GM23248 (cell line): ENCODE data around the gene ARMC10. TPM values are rescaled to one million over a fixed set of nuclear protein-coding genes. Genes with fewer than 3 reads are reported as not detected.

ENCODE experiments used
- DNase-seq: peaks from one replicate; pipeline ENCODE4 v3.0.0-alpha.2; 2015
- H2AFZ ChIP-seq: fragments of 200-600 bp; sonication (generic); 2 replicates; pipeline ENCODE4 v1.6.1; 2016; ENCODE audit warnings: antibody characterized with exemption
- H3F3A ChIP-seq: fragments of 200-600 bp; sonication (generic); 2 replicates; pipeline ENCODE4 v1.6.1; 2016; ENCODE audit warnings: mild to moderate bottlenecking, antibody characterized with exemption, mixed run types; ENCODE audit not compliant: insufficient read depth
- H3K27ac ChIP-seq: fragments of 200-600 bp; sonication (generic); 2 replicates; pipeline ENCODE4 v1.5.1; 2016; ENCODE audit warnings: mild to moderate bottlenecking
- H3K27me3 ChIP-seq: fragments of 200-600 bp; sonication (generic); replicated peaks from 2 replicates; pipeline ENCODE4 v1.6.1; 2016; ENCODE audit warnings: mild to moderate bottlenecking; ENCODE audit not compliant: insufficient read depth
- H3K36me3 ChIP-seq: fragments of 200-600 bp; sonication (generic); 2 replicates; pipeline ENCODE4 v1.6.1; 2016; ENCODE audit warnings: low read depth, mild to moderate bottlenecking
- H3K4me1 ChIP-seq: fragments of 200-600 bp; sonication (generic); 2 replicates; pipeline ENCODE4 v1.6.1; 2016; ENCODE audit warnings: mild to moderate bottlenecking; ENCODE audit not compliant: insufficient read depth
- H3K4me2 ChIP-seq: fragments of 200-600 bp; sonication (generic); one replicate; pipeline ENCODE4 v1.6.1; 2016; ENCODE audit warnings: mild to moderate bottlenecking; ENCODE audit not compliant: unreplicated experiment
- H3K4me3 ChIP-seq: fragments of 200-600 bp; sonication (generic); 2 replicates; pipeline ENCODE4 v1.5.1; 2016; ENCODE audit warnings: mild to moderate bottlenecking
- H3K79me2 ChIP-seq: fragments of 200-600 bp; sonication (generic); 2 replicates; pipeline ENCODE4 v1.6.1; 2016; ENCODE audit warnings: mild to moderate bottlenecking; ENCODE audit not compliant: insufficient read depth
- H3K9ac ChIP-seq: fragments of 200-600 bp; sonication (generic); 2 replicates; pipeline ENCODE4 v1.6.1; 2016; ENCODE audit warnings: mild to moderate bottlenecking
- H3K9me2 ChIP-seq: fragments of 200-600 bp; sonication (generic); 2 replicates; pipeline ENCODE4 v1.6.1; 2016; ENCODE audit warnings: mixed run types, mild to moderate bottlenecking, moderate library complexity; ENCODE audit not compliant: insufficient read depth
- H3K9me3 ChIP-seq: fragments of 200-600 bp; sonication (generic); one replicate; pipeline ENCODE4 v1.6.1; 2017; ENCODE audit warnings: low read depth
- H4K20me1 ChIP-seq: fragments of 200-600 bp; sonication (generic); 2 replicates; pipeline ENCODE4 v1.6.0; 2016; ENCODE audit not compliant: insufficient read depth
- EZH2 ChIP-seq: fragments of 200-600 bp; sonication (generic); IDR thresholded peaks from 2 replicates; pipeline ENCODE4 v1.6.1; 2018; ENCODE audit warnings: antibody characterized with exemption, mild to moderate bottlenecking; ENCODE audit not compliant: insufficient read depth, poor library complexity, severe bottlenecking
- EZH2phosphoT487 ChIP-seq: fragments of 200-600 bp; sonication (generic); IDR thresholded peaks from 2 replicates; pipeline ENCODE4 v1.6.1; 2018; ENCODE audit warnings: antibody characterized with exemption, moderate library complexity, mild to moderate bottlenecking, low read depth; ENCODE audit not compliant: insufficient read depth
- WGBS, 2 experiments: methylation state at CpG; one replicate each; pipeline ENCODE4 v1.1.6; 2015 to 2017; ENCODE audit warnings: low lambda C conversion rate in 2 of 2, low coverage in 1 of 2; ENCODE audit errors: missing lambda C conversion rate in 2 of 2; 5-methylcytosine and 5-hydroxymethylcytosine counted together
- in situ Hi-C: fragments of 300-500 bp; cut with MboI; formaldehyde crosslinking; loops from 2 replicates; pipeline ENCODE4 v1.15.0; 2020
- polyA plus RNA-seq: library from polyadenylated mRNA; unstranded; fragments of >200 nt; fragmentation: Nextera tagmentation; extraction: Ambion mirVana; gene quantifications from 2 replicates; pipeline ENCODE4 v1.2.1, GENCODE V29; 2016
- total RNA-seq: library from RNA; depleted of rRNA; stranded (reverse); fragments of >200 nt; shearing (Covaris generic); gene quantifications from 2 replicates; pipeline ENCODE4 v1.2.3, GENCODE V29; 2014

Gene ARMC10
- total and polyA plus RNA-seq, 2 experiments from 2014 or later = 39.2 to 41.9 TPM

GRCh38 chr7:103117465-103117864 is 42.5 kb downstream of the ARMC10 start:
- no peaks in the 10 kb centered on the region for H3K79me2 ChIP-seq
- H3K9me3 ChIP-seq = no peaks in the 10 kb centered on the region
- H3K9me2 ChIP-seq = no peaks in the 10 kb centered on the region
- 94 to 96% methylated on average over 2 of the region's 2 CpGs for WGBS, 2 experiments
- no peak overlapping the region for H3K9ac ChIP-seq
- peaks cover 15% of the 10 kb centered on the region for H3K4me1 ChIP-seq
- H2AFZ ChIP-seq = no peak overlapping the region
- no peak overlapping the region for H3K27ac ChIP-seq
- H4K20me1 ChIP-seq = no peaks in the 10 kb centered on the region
- no peaks in the 10 kb centered on the region for H3K27me3 ChIP-seq
- H3K4me2 ChIP-seq = no peak overlapping the region
- 0 out of 2 replicates have a peak, but pooled peaks cover 5% of the 10 kb centered on the region for H3K36me3 ChIP-seq
- in situ Hi-C loops = no loop called here
- no peak for DNase-seq
- H3F3A ChIP-seq = peaks cover 14% of the 10 kb centered on the region
- no peak overlapping the region for H3K4me3 ChIP-seq
- TF ChIP-seq EZH2phosphoT487 = no peak
- no peak for TF ChIP-seq EZH2

GRCh38 chr7:103119791-103120291 is 44.9 kb downstream of the ARMC10 start:
- no peaks in the 10 kb centered on the region for H3F3A ChIP-seq
- no peak overlapping the region for H3K9ac ChIP-seq
- H2AFZ ChIP-seq = no peak overlapping the region
- no peak overlapping the region for H3K27ac ChIP-seq
- 94 to 96% methylated on average over 11 of the region's 11 CpGs for WGBS, 2 experiments
- no peak overlapping the region for H3K4me3 ChIP-seq
- no peaks in the 10 kb centered on the region for H3K9me3 ChIP-seq
- H3K27me3 ChIP-seq = no peaks in the 10 kb centered on the region
- in situ Hi-C loops = no loop called here
- H3K9me2 ChIP-seq = no peaks in the 10 kb centered on the region
- H4K20me1 ChIP-seq = no peaks in the 10 kb centered on the region
- 0 out of 2 replicates have a peak, but pooled peaks cover 5% of the 10 kb centered on the region for H3K36me3 ChIP-seq
- no peak for DNase-seq
- H3K79me2 ChIP-seq = no peaks in the 10 kb centered on the region
- H3K4me2 ChIP-seq = no peak overlapping the region
- TF ChIP-seq EZH2phosphoT487 = no peak
- TF ChIP-seq EZH2 = no peak
- H3K4me1 ChIP-seq = no peaks in the 10 kb centered on the region

- in situ Hi-C loops = no loop called here
- no peak overlapping the region for H2AFZ ChIP-seq
Observed at GRCh38 chr7:103120362-103120761, 45.4 kb downstream of the ARMC10 start.

GRCh38 chr7:103121641-103122040 is 46.7 kb downstream of the ARMC10 start:
- Histone ChIP-seq H3K36me3 (0 out of 2 replicates have a peak, but pooled peaks cover 5% of the 10 kb centered on the region), H3K4me3 (no peak overlapping the region), H3K9me2 (no peaks in the 10 kb centered on the region), H3K4me2 (no peak overlapping the region), H2AFZ (no peak overlapping the region), H3K9ac (no peak overlapping the region), H4K20me1 (no peaks in the 10 kb centered on the region), H3K4me1 (no peaks in the 10 kb centered on the region), H3K9me3 (no peaks in the 10 kb centered on the region), H3K27me3 (no peaks in the 10 kb centered on the region), H3K79me2 (no peaks in the 10 kb centered on the region), H3K27ac (no peak overlapping the region), H3F3A (no peaks in the 10 kb centered on the region)
- TF ChIP-seq EZH2phosphoT487 = no peak
- DNase-seq = no peak
- in situ Hi-C loops = no loop called here

More at GRCh38 chr7:103120362-103120761, 45.4 kb downstream of the ARMC10 start:
- Histone ChIP-seq H3K4me3 (no peak overlapping the region), H3K27me3 (no peaks in the 10 kb centered on the region), H3K4me2 (no peak overlapping the region), H3K9me3 (no peaks in the 10 kb centered on the region), H3K27ac (no peak overlapping the region), H3K9me2 (no peaks in the 10 kb centered on the region), H3K9ac (no peak overlapping the region), H3K79me2 (no peaks in the 10 kb centered on the region), H3K4me1 (no peaks in the 10 kb centered on the region), H4K20me1 (no peaks in the 10 kb centered on the region), H3K36me3 (0 out of 2 replicates have a peak, but pooled peaks cover 5% of the 10 kb centered on the region), H3F3A (no peaks in the 10 kb centered on the region)
- WGBS, 2 experiments = 75 to 100% methylated on average over 1 of the region's 1 CpG
- TF ChIP-seq EZH2phosphoT487 (no peak), EZH2 (no peak)
- no peak for DNase-seq

GRCh38 chr7:103123529-103123928 is 48.6 kb downstream of the ARMC10 start:
- Histone ChIP-seq H3K79me2 (no peaks in the 10 kb centered on the region), H3K4me1 (no peaks in the 10 kb centered on the region), H3K4me3 (no peak overlapping the region), H3K9me2 (no peaks in the 10 kb centered on the region), H3F3A (no peaks in the 10 kb centered on the region), H3K9ac (no peak overlapping the region), H3K36me3 (0 out of 2 replicates have a peak, but pooled peaks cover 13% of the 10 kb centered on the region), H3K4me2 (no peak overlapping the region), H4K20me1 (no peaks in the 10 kb centered on the region), H3K27ac (no peak overlapping the region), H3K27me3 (no peaks in the 10 kb centered on the region), H2AFZ (no peak overlapping the region), H3K9me3 (no peaks in the 10 kb centered on the region)
- no peak for DNase-seq
- WGBS, 2 experiments = 62 to 63% methylated on average over 3 of the region's 3 CpGs
- TF ChIP-seq EZH2phosphoT487 = no peak
- TF ChIP-seq EZH2 = no peak
- in situ Hi-C loops = no loop called here
